Right kidney (tissue), 1 donor: ENCODE measurements around the gene NFATC2IP.
"Not testable (repeated sequence)": the region's sequence is repeated elsewhere in the genome, so short reads cannot be mapped to it uniquely, and the experiment has no call there.

Experiments used
- DNase-seq: peaks from one replicate; pipeline ENCODE4 v3.0.0-alpha.2; 2016

NFATC2IP gene

DNA sequence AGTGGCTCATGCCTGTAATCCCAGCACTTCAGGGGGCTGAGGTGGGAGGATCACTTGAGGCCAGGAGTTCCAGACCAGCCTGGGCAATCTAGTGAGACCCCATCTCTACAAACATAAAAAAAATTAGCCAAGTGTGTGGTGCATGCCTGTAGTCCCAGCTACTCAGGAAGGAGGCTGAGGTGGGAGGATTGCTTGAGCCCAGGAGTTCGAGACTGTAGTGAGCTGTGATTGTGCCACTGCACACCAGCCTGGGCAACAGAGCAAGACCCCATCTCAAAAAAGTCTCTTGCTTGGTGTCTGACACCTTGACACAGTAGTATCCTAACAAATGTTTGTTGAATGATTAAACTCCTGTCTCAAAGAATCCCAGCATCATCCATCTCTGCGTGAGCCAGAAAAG, 19.0 kb downstream of the NFATC2IP start:
- DNase-seq = not testable (repeated sequence)

DNA sequence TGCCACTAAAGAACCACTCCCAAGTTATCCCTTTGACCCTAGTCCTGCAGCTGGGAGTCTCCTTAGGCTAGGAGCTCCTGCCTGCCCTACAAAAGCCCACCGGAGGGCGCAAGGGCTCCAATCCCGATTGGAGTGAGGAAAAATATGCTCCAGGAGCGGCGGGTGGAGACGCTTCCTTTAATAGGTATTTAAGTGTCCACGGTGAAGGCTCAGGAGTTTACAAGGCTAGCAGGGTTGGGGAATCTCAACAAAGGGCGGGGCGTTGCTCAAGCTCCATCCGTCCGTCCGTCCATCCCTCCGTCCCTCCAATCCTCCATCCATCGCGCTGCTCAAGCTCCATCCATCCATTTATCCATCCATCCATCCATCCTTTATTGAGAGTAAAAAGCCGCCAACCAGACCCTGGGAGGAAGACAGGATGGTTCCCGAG, 23.3 kb downstream of the NFATC2IP start:
- no peak for DNase-seq

DNA sequence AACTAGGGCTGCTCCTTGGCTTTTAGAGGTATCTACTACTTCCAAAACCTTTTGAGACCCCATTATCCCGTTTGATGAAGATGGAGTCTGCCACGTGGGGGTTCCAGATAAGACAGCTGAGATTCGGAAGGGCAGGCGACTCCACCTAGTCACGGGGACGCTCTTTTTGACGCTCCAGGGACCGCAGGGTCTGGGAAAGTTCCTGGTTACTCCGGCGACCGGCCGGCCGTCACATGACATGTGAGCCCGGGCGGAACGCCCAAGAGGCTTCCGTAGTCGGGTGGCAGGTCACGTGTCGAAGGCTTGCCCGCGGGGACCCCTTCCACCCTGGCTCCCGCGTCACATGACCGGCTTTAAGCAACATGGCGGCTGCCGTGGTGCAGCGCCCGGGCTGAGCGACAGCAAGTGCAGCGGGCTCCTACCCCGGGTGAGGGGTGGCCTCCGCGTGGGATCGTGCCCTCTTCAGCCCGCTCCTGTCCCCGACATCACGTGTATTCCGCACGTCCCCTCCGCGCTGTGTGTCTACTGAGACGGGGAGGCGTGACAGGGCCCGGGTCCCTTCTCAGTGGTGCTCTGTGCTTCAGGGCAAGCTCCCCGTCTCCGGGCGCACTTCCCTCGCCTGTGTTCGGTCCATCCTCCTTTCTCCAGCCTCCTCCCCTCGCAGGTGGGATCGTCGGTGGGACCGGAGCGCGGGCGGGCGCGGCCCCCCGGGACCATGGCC, 23.9 kb downstream of the NFATC2IP start, which contains the start of gene SPNS1:
Gene SPNS1, plus strand, starts transcription at position 342 of the 721 bp plus-strand sequence. Its CDS starts 374 bp downstream, at position 716.
- DNase-seq = peak; percentile 83

DNA sequence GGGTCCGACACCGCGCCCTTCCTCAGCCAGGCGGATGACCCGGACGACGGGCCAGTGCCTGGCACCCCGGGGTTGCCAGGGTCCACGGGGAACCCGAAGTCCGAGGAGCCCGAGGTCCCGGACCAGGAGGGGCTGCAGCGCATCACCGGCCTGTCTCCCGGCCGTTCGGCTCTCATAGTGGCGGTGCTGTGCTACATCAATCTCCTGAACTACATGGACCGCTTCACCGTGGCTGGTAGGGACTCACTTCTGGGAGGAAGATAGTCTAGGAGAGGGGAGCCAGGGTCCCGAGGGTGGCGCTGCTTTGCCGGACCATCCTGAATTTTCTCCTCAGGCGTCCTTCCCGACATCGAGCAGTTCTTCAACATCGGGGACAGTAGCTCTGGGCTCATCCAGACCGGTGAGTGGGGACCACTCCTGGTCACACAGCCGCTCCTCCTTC, 24.4 kb downstream of the NFATC2IP start:
- no peak for DNase-seq

DNA sequence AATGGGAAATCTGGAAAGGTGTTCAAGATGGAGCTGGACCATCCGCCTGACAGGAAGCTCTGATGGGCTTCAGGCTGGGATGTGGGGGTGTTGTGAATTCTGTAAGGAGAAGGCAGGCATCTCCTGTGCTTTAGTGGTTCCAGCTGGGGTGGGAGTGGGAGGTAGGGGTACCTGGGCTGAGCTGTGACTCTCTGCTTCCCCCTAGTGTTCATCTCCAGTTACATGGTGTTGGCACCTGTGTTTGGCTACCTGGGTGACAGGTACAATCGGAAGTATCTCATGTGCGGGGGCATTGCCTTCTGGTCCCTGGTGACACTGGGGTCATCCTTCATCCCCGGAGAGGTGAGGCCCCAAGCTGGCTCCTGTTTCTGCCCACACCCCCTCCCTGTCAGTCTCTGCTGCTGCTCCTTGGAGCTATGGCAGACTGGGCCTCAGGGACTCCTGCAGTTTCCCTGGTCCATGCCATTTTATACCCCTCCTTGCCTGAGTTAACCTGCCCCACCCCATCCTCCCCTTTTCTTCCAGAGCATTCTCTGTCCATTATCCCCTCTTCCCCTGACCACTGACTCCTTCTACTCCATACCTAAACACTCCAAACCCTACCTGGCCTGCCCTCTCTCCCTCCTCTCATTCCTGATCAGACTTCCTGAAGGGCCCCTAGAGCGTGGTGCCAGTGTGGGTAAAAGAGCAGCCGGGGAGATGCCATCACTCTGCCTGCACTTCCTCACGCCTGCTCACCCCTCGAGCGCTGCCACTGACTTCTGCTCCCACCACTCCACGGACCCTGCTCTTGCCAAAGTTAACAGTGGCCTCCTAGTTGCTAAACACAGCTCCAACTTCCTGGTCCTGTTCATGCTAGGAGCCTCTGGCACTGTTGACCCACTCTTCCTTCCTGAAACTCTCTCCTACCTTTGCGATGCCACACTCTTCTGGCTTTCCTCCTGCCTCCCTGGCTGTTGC, 27.2 kb downstream of the NFATC2IP start:
- DNase-seq = peak; percentile 18

DNA sequence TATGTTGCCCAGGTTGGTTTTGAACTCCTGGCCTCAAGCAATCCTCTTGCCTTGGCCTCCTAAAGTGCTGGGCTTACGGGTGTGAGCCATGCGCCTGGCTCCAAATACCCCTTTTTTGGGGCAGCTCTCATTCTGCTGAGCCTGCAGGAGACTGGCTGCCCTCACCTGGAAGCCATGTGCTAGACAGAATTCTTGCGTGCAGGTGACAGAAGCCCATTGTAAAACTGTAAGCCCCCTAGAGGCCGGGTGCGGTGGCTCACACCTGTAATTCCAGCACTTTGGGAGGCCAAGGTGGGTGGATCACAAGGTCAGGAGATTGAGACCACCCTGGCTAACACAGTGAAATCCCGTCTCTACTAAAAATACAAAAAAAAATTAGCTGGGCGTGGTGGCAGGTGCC, 29.6 kb downstream of the NFATC2IP start:
- not testable (repeated sequence) for DNase-seq

DNA sequence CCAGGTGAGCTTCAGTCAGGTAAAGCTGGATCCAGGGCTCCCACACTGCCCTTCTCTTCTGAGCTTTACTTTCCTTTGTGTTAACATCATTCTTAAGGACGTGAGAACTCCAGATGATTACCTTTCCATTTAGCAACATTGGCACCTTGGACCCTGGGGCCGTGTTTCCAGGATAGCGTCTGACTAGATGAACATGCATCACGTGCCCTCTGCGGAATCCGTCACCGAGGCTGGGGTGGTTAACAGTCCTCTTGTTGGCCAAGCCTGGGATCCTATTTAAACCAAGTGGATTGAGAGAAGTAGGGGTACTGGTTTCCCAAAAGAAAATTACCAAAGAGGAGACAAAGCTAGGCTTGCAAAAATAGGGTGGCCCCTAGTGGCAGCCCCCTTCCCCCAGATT, 30.2 kb downstream of the NFATC2IP start:
- no peak for DNase-seq

DNA sequence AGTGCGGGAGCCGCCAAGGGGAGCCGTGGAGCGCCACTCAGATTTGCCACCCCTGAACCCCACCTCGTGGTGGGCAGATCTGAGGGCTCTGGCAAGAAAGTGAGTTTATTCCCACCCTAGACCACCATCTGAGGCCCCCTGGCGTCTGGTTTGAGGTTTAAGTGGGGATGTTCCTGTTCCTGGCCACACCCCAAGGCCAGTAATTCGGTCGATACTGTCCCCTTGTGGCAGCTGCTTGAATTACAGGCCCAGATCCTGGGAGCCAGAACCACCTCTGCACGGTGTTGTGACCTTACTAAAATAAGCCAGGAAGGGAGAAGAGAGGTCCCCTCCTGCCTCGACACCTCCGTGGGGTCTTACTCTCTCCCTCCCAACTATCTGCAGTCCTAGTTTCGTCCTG, 30.8 kb downstream of the NFATC2IP start:
- no peak for DNase-seq

DNA sequence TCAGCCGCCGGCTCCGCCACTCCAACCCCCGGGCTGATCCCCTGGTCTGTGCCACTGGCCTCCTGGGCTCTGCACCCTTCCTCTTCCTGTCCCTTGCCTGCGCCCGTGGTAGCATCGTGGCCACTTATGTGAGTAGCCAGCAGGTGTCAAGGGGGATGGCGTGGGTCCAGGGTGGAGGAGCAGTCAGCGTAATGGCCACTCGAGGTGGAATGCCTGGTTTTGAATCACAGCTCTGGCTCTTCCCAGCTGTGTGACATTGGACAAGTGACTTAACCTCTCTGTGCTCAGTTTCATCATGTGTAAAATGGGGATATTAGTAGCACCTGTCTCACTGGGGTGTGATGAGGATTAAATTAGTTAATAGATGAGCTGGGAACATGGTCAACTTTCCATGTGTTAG, 31.7 kb downstream of the NFATC2IP start:
- no peak for DNase-seq

DNA sequence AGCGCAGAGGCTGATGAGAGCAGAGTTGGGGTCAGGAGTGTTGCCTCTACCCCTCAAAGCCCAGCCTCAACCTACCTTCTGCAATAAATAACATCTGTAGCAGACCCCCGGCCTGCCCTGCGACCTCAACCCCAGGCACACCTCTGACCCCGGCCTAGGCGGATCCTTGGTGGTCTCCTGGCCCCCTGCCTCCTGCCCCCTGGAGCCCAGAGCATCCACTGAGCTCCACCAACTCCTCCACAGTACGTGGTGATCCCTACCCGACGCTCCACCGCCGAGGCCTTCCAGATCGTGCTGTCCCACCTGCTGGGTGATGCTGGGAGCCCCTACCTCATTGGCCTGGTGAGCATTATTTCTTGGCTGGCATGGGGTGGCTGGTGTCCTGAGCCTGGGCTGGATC, 32.2 kb downstream of the NFATC2IP start:
- no peak for DNase-seq

DNA sequence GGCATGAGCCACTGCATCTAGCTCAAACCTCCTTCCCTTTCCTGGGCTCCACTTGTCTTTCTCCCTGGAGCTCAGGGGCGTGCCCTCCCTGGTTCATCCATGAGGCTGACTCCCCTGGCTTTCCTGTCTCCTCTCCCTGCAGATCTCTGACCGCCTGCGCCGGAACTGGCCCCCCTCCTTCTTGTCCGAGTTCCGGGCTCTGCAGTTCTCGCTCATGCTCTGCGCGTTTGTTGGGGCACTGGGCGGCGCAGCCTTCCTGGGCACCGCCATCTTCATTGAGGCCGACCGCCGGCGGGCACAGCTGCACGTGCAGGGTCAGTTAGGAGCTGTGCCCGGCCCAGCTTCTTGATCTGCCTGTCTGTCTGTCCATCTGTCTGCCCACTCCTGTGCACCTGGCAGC, 32.9 kb downstream of the NFATC2IP start:
- no peak for DNase-seq

DNA sequence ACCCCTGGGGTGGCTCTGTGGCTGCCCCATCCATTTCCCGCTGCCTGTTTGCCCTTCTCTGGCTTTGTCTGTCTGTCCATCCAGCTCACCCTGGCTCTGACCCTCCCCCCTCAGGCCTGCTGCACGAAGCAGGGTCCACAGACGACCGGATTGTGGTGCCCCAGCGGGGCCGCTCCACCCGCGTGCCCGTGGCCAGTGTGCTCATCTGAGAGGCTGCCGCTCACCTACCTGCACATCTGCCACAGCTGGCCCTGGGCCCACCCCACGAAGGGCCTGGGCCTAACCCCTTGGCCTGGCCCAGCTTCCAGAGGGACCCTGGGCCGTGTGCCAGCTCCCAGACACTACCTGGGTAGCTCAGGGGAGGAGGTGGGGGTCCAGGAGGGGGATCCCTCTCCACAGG, 33.4 kb downstream of the NFATC2IP start:
- no peak for DNase-seq

DNA sequence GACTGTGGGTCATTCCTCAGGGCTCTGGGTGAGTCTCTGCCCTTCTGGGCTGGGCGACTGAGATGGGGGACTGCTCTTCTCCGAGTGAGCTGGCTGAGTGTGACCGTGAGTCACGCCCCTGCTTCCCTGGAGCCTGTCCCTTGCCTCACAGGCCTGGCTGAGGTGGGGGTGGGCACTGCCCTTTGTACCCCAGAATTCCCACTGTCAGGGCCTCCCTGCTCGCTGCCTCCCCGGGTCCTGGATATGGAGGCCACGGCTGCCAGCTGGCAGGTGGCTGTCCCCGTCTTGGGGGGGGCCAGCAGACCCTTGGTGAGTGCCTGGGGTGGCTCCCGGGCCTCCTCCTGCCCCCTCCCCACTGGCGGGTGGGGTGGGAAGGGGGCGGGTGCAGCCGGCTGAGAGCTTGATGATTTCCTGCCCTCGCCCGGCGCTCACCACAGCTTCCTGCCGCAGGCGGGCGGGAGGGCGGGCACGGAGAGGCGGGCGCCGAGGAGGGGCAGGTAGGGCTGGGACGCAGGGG, 33.9 kb downstream of the NFATC2IP start, which contains the start of gene LAT:
Gene LAT, plus strand, starts transcription at position 434 of the 517 bp plus-strand sequence. CDS start 366 bp downstream, outside the sequence.
- DNase-seq = no peak

DNA sequence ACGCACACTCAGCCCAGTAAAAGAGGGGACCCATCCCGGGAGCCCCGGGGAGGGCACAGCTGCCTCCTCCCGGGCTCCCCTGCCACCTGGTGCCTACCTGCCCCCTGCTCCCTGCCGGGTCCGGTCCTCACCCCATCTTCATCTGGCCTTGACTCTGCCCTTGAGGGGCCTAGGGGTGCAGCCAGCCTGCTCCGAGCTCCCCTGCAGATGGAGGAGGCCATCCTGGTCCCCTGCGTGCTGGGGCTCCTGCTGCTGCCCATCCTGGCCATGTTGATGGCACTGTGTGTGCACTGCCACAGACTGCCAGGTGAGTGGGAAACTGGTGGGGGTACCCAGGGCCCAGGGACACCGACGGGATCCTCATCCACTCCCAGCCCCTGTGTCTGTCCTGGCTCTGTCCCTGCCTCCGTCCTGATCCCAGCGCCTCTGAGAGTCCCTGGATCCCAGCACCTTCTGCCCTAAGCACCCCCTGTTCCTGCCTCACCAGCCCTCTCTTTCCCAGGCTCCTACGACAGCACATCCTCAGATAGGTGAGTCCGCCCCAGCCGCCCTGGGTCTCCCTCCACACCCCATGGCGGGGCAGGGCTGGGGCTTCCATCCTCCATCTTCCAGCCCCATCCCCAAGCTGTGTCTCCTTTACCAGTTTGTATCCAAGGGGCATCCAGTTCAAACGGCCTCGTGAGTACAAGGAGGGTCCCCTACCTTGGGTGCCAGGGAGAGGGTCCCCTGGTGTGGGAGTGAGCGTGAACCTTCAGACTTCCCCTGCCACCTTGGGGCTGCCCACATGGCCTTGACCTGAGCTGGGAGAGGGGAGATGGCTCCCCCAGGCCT, 34.7 kb downstream of the NFATC2IP start:
- no peak for DNase-seq

DNA sequence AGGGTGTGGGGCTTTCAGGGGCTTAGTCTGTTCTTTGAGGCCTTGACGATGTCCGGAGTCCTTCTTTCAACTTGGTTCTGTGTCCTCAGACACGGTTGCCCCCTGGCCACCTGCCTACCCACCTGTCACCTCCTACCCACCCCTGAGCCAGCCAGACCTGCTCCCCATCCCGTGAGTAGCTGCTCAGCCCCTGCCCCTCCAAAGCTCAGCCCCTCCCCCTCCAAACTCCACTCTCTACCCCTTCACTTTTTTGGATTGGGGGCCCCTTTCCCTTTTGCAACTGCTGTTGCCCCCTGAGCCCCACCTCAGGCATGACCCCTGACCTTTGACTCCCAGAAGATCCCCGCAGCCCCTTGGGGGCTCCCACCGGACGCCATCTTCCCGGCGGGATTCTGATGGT, 35.3 kb downstream of the NFATC2IP start:
- DNase-seq = no peak

DNA sequence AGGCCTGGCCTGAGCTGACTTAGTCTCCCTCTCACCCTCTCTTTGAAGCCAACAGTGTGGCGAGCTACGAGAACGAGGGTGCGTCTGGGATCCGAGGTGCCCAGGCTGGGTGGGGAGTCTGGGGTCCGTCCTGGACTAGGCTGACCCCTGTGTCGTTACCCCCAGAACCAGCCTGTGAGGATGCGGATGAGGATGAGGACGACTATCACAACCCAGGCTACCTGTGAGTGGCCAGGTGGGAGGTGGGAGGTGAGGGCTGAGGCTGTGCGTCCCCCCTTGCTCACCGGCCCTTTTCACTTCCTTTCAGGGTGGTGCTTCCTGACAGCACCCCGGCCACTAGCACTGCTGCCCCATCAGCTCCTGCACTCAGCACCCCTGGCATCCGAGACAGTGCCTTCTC, 35.8 kb downstream of the NFATC2IP start:
- DNase-seq = no peak

DNA sequence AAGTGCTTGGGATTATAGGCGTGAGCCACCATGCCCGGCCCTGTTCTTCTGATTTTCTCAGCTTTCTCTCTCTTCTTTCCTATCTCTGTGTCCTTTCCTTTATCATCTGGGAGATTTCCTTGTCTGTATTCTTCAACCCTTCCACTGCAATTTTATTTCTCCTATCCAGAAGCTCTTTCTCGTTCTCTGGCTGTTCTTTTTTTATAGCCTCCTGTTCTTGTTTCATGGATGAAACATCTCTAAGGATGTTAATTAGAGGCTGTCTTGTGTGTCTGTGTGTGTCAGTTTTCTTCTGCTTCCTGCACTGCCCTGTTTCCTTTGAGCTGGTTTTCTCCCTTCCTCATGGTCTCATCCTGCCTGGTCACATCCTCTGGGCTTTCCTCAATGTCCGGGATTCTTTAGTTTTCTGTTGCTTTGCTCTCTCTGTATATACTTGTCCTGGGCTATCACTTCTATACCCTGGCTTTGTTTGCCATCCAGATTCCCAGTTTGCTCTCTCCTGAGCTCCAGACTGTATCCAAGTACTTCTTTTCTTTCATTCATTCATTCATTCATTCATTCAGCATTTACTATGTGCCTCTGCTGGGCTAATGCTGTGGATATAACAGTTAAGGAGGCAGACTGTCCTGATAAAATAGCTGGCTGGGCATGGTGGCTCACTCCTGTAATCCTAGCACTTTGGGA, 36.6 kb downstream of the NFATC2IP start:
- DNase-seq = no peak

DNA sequence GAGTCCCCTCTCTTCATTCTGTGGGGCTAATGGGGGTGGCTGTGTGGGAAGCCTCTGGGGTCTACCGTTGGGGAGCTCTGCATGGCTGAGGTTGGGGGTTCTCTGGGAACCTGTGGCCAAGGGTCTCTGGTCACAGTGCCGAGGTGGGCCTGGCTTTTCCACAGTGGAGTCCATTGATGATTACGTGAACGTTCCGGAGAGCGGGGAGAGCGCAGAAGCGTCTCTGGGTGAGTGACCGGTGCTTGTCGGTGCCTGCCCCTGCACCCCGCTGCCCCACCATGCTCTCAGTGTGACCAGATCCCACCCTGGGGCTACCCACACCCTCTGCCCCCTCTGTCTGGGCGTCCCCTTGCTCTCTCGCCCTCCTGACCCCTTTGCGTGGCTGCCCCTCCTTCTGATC, 38.6 kb downstream of the NFATC2IP start:
- DNase-seq = no peak

DNA sequence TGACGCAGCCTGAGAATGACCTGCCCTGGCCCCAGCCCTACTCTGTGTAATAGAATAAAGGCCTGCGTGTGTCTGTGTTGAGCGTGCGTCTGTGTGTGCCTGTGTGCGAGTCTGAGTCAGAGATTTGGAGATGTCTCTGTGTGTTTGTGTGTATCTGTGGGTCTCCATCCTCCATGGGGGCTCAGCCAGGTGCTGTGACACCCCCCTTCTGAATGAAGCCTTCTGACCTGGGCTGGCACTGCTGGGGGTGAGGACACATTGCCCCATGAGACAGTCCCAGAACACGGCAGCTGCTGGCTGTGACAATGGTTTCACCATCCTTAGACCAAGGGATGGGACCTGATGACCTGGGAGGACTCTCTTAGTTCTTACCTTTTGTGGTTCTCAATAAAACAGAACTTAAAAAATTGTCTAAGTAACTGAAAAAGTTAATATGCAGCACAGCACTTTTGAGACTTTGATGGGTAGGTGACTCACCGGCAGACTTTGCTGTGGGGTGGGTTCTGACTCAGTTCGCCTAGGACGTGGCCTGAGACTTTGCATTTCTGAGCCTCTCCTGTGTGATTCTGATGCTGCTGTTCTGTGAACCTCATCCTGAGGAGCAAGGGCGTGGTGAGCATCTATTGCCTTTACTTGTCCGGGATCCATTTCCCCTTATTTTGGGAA, 39.8 kb downstream of the NFATC2IP start:
- DNase-seq = no peak

DNA sequence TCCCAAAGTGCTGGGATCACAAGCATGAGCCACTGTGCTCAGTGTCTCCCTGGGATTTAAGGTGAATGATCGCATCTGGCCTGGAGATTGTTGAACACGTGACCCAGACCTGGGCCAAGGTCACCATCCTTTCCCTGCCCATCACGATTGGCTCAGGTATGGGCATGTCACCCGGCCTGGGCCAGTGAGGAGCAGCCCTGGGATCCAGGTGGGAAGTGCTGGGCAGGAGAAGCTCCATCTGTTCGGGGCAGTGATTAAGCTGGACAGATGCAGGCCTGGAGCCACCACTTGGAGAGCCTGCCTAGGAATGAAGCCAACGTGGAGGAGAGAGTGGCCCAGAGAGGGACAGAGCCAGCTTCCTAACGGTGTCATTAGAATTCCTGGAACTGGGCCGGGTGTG, 41.0 kb downstream of the NFATC2IP start:
- DNase-seq = no peak

DNA sequence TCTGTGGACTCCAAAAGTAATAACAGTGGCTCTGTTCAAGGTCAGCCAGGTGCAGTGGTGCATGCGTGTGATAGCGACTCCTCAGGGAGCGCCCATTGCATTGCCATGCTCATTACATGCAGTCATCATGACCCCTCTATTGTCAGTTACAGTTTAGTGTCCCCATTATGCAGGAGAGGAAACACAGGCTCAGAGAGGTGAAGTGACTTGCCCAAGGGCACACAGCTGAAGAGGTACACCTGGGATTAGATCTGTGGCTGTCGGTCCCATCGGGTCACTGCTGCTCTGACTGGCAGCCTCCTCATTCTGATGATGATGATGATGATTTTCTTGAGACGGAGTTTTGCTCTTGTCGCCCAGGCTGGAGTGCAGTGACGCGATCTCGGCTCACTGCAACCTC, 41.8 kb downstream of the NFATC2IP start:
- DNase-seq = no peak
